ENCODE measurements around the gene HIVEP3.

- TF ChIP-seq POLR2A (IDR thresholded peaks at IDR 0.05) = no peak
- no peak for TF ChIP-seq CTCF (IDR thresholded peaks at IDR 0.05)
Measured at GRCh38 chr1:41673806-41674205, 244.9 kb downstream of the HIVEP3 start.

Data from esophagus squamous epithelium (tissue), 4 donors.